ENCODE measurements around the gene BAG1.

BAG1 gene

GRCh38 chr9:33264473-33265177 is at the start of gene BAG1, which contains the start of gene CHMP5:
Gene BAG1, minus strand, starts transcription at chr9:33264708.
Gene CHMP5, plus strand, starts transcription at chr9:33265049. Its CDS starts 30 bp downstream, at chr9:33265079.
- peak; percentile 99 for DNase-seq

GRCh38 chr9:33311953-33312352 is 47.4 kb upstream of the BAG1 start:
- DNase-seq: no peak

DNA sequence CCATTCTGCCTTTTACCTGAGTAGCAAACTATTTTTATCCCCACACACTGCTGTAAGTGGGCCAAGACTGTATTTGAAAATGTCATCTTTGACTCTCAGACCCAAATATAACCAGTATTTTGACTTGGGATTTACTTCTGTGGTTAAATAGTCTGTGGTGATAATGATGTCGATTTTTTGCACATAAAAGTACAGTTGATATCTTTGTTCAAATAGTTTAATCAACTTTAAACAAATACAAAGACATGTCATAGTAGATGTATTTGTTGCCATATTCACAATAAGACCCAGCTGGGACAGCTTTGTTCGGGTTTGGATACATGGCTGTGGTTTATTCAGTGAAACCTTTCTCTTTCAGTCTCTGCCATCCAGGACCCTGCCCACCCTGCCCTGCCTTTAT is 46.2 kb upstream of the BAG1 start:
- no peak for DNase-seq

- no peak for DNase-seq
Observed at GRCh38 chr9:33309903-33310302, 45.4 kb upstream of the BAG1 start.

DNA sequence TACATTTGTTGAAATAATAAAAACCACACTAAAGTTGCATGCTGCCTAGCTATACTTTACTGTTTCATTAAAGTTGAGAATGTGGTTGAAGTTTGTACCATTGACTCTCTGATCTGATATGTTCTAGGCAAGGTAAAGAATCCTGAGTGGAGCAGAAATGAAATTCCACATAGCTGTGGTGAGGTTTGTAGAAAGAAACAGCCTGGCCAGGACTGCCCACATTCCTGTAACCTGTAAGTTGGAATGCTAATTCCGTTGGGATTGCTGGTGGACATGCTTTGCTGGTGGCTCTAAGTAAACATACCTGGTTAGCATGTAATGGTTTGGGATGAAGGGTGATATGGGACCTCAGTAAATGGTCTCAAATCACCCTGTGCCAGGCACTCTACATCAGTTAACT is 42.6 kb upstream of the BAG1 start:
- DNase-seq: no peak

DNA sequence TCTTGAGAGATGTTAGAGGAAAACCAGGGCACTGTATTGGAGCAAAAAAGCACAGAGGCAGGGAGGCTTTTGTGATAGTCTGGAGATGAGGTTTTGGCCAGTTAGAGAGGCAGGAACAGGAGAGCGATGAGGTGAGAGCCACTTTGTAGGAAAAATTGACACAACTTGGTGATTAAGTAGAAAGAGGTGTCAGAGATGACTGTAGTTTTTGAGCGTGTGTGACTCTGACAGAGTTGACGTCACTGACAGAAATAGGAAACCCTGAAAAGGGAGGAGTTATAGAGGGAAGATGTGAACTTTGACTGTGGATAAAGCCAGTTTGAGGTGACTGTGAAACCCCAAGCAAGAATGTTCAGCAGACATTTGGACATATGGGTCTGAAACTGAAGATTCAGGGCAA is 41.5 kb upstream of the BAG1 start:
- DNase-seq: no peak

DNA sequence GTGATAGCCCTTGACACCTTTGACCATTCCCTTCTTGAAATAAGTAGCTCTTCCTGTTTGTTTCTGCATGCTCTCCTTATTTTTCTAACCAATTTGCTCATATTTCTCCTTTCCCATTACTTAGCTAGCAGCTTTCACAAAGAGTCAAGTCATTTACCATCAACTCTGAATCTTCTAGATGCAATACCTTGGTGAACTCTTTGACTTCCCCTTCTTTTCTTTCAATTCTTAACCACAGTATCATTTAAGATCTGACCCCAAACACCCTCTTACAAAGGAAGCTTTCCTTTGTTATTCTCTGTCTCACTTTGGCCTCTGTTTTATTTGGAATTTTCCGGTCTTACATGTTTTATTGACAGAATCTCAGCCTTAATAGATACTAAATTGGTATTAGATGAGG is 39.9 kb upstream of the BAG1 start:
- no peak for DNase-seq

- DNase-seq: no peak
Observed at GRCh38 chr9:33300546-33300945, 36.0 kb upstream of the BAG1 start.

GRCh38 chr9:33297432-33297831 is 32.9 kb upstream of the BAG1 start:
- peak; percentile 74 for DNase-seq

GRCh38 chr9:33295571-33295970 is 31.1 kb upstream of the BAG1 start:
- no peak for DNase-seq

GRCh38 chr9:33294670-33295432 is 30.3 kb upstream of the BAG1 start:
- DNase-seq: no peak

DNA sequence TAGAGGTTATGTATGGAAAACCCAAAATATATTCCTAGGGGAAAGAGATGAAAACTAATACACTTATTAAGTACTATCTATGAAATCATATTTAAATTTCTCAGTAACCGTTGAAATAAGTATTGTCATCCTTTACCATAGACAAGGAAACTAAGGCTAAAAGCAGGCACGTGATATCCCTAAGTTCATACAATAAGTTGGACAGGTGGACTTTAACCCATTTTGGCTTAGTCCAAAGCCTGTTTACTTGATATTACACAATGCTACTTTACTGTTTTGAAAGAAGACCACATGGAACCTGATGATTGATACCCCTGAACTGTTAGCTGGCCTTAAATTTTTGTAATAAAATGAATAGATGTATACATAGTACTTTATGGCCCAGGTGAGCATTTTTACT is 29.3 kb upstream of the BAG1 start:
- DNase-seq: no peak

DNA sequence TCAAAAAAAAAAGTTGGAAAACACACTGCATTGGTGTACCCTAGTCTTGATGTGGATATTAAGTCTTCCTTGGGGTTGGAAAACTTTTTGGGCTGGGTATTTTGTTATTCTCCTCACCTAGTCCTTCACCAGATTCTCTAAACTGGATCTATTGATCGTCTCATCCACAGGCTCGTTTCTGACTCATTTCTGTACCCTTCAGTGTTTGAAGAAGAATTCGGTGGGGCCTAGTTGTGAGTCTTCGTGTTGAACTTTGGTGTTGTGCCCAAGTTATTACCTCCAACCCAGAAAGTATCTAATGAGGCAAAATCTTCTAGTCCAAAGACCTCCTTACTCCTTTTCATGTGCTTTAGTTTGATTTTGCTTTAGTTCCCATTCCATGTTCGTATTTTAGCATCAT is 27.4 kb upstream of the BAG1 start:
- no peak for DNase-seq

DNA sequence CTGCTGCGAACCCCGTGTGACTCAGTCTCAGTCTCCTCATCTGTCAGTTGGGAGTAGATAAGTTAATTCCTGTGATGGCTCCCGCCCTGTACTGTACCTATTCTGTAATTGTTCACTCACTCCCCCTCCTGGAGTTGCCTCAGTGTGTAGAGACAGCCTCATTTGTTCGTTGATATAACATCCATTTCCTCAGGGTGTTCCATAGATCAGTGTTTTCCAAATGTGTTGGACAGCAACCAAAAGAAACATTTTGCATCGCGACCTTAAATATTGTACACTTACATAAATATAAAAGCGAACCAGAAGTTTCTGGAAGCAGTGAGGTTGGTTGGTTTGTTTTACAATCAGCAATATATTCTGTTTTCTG is 26.5 kb upstream of the BAG1 start:
- DNase-seq: no peak

DNA sequence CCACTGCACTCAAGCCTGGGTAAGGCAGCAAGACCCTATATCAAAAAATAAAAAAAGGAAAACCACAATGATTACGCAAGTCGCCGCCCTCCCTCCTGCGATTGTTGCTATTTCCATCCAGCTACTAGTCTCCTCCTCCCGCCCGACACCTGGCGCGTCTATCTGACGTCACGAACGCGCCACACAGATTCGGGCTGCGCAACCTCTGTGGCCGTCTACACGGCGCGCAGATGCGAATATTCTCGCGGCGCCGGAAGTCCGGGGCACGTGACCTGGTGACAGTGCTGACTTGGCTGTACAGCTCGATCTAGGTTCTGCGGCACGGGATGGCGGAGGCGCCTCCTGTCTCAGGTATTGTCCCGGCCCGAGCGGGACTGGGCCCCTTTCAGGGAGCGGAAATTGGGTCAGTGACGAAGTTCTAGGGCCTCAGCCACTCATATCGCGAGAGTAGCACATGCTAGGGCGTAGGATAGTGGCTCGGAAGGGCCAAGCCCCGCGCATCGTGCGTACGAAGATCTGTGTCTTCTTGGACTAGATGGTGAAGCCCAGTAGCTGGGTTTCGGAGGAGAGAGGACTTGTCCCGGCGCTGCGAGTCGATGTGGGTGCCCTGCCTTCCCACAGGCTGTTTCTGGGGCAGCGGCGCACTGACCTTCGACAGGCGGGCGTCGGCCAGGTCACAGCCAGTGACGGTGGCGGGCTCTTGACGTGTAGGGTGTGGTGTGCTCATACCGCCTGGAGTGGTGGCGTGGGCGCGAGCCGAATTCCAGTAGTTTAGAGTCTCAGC is 25.9 kb upstream of the BAG1 start, which contains the start of gene NFX1:
Gene NFX1, plus strand, starts transcription at position 270 of the 784 bp plus-strand sequence. Its CDS starts 57 bp downstream, at position 327.
- DNase-seq: peak; percentile 99

GRCh38 chr9:33289936-33290246 is 25.4 kb upstream of the BAG1 start:
- DNase-seq: no peak

DNA sequence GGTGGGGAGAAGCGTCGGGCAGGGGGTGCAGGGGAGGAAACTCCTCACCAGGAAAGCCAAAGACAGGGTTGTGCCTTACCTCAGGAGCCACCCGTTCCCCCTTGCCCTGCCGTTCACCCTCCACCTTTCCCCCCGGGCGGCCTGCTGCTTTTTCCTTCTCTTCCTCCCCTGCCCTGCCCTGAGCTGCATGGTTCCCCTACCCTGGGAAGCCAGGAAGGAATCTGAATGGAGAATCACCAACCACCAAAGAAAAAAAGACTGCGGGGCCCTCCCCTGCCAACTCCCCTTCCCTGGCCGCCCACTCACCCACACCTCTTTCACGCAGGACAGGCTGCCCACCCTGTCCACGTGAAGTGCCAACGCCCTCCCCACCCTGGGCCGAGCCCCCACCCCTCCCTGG is 25.0 kb upstream of the BAG1 start:
- DNase-seq: peak; percentile 31

- DNase-seq: no peak
Observed at GRCh38 chr9:33288828-33289483, 24.4 kb upstream of the BAG1 start.

GRCh38 chr9:33288235-33288634 is 23.7 kb upstream of the BAG1 start:
- no peak for DNase-seq

DNA sequence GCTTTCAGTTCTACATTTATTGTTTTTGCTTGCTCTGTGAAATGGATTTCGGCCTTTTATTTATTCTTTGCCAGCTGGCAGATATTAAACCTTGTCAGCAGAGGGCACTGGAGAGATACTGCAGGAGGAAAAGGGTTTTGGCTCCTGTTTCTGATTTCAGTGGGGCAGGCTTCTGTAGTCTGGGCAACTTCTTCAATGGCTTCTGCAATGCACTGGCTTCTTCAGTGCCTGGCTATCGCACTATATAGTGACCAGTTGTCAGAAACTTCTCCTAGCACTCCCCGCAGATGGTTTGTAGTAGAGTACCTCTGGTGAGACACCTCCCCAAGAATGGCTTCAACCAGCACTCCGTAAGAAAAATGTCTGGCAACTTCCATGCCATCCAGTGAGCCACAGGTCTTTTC is 22.6 kb upstream of the BAG1 start:
- DNase-seq: peak; percentile 87

DNA sequence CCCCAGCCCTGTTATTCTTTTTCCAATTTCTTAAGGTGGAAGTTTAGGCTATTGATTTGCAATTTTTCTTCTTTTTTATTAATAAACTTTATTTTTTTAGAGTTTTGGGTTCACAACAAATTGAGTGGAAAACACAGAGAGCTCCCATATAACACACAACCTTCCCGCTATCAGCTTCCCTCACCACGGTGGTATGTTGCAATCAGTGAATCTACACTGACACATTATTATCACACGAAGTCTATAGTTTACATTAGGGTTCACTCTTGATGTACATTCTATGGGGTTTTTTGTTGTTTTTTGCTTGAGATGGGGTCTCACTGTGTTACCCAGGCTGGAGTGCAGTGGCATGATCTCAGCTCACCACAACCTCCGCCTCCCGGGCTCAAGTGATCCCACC is 21.0 kb upstream of the BAG1 start:
- DNase-seq: no peak

GRCh38 chr9:33277484-33277883 is 13.0 kb upstream of the BAG1 start:
- no peak for DNase-seq

DNA sequence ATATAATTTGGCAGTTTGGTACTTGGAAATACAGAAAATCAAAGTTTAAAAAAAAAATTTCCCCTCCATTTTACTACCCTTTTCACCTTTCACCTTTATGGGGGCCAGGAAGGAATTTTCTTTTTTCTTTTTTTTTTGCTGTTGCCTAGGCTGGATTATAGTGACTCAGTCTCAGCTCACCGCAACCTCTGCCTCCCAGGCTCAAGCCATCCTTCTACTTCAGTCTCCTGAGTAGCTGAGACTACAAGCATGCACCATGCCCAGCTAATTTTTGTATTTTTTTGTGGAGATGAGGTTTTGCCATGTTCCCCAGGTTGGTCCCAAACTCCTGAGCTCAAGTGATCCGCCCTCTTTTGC is 9.4 kb upstream of the BAG1 start:
- no peak for DNase-seq

Measured in hematopoietic multipotent progenitor cell treated with erythropoietin and hydrocortisone succinate and interleukin-3 and kit ligand, for 8 days (in vitro differentiated cells).